ENCODE results near the gene PER2. TPM values are rescaled to one million over a fixed set of nuclear protein-coding genes. Genes with fewer than 3 reads are reported as not detected.

The PER2 gene
- total RNA-seq, 1 experiment from 2014 or later: 5.3 TPM

GRCh38 chr2:238216651-238217184 is 71.7 kb downstream of the PER2 start:
- DNase-seq: peak; percentile 35 to 65
- Histone ChIP-seq H3K27me3 (no peaks in the 10 kb centered on the region), H3K4me3 (no peak overlapping the region), H3K27ac (no peak overlapping the region), H3K4me1 (no peaks in the 10 kb centered on the region), H3K9me3 (replicated peaks) (no peaks in the 10 kb centered on the region), H3K36me3 (no peaks in the 10 kb centered on the region)

GRCh38 chr2:238207006-238207405 is 81.4 kb downstream of the PER2 start:
- no peak overlapping the region for H3K27ac ChIP-seq
- H3K9me3 ChIP-seq (replicated peaks): peaks cover 5% of the 10 kb centered on the region; the same call in 1 of the 2 replicates
- no peak for DNase-seq

GRCh38 chr2:238203973-238204683 is 84.3 kb downstream of the PER2 start:
- Histone ChIP-seq H3K4me1 (no peaks in the 10 kb centered on the region), H3K27me3 (peaks cover 6% of the 10 kb centered on the region; the same call in 1 of the 2 replicates), H3K36me3 (peaks cover 4% of the 10 kb centered on the region; the same call in 1 of the 2 replicates), H3K9me3 (replicated peaks) (peaks cover 5% of the 10 kb centered on the region; the same call in 1 of the 2 replicates), H3K27ac (peak overlapping the region; percentile 67), H3K4me3 (peak overlapping the region; percentile 95)
- DNase-seq: no peak

More at GRCh38 chr2:238207006-238207405, 81.4 kb downstream of the PER2 start:
- Histone ChIP-seq H3K36me3 (no peaks in the 10 kb centered on the region), H3K27me3 (peaks cover 16% of the 10 kb centered on the region; the same call in 1 of the 2 replicates), H3K4me3 (no peak overlapping the region), H3K4me1 (no peaks in the 10 kb centered on the region)

GRCh38 chr2:238203094-238203972 is 85.1 kb downstream of the PER2 start, which contains the start of gene ILKAP:
Gene ILKAP (minus strand): TSS chr2:238203695. CDS start chr2:238203553, 142 bp downstream.
- Histone ChIP-seq H3K4me1 (no peaks in the 10 kb centered on the region), H3K36me3 (peaks cover 4% of the 10 kb centered on the region; the same call in 1 of the 2 replicates), H3K27ac (peak within 1 kb of the TSS; percentile 67), H3K9me3 (replicated peaks) (peaks cover 5% of the 10 kb centered on the region; the same call in 1 of the 2 replicates), H3K4me3 (peak within 1 kb of the TSS; percentile 95), H3K27me3 (peaks cover under 1% of the 10 kb centered on the region; the same call in 1 of the 2 replicates)
- DNase-seq: peak; percentile 91 to 93

- H3K4me1 ChIP-seq: no peaks in the 10 kb centered on the region
- H3K27ac ChIP-seq: peak overlapping the region; percentile 52; the same call in 1 of the 2 replicates
- peak; percentile 52 to 65 for DNase-seq
- peaks cover 4% of the 10 kb centered on the region; the same call in 1 of the 2 replicates for H3K36me3 ChIP-seq
- no peaks in the 10 kb centered on the region for H3K27me3 ChIP-seq
- H3K4me3 ChIP-seq: peak overlapping the region; percentile 95
- peaks cover 5% of the 10 kb centered on the region; the same call in 1 of the 2 replicates for H3K9me3 ChIP-seq (replicated peaks)
Observed at GRCh38 chr2:238202326-238203093, 85.9 kb downstream of the PER2 start.

Other genes starting within 250 kb of the PER2 start
- gene SCLY, start 227.6 kb downstream of the PER2 start, total RNA-seq (2014; rRNA removed; shearing (Covaris generic)): 35.9 and 36.7 TPM in 2 replicates
- gene ESPNL, start 188.3 kb downstream of the PER2 start, total RNA-seq (2014; rRNA removed; shearing (Covaris generic)): 2.6 and 3.1 TPM in 2 replicates
- gene KLHL30, start 149.9 kb downstream of the PER2 start, total RNA-seq (2014; rRNA removed; shearing (Covaris generic)): 3.9 and 4.1 TPM in 2 replicates
- 10.4 and 10.5 TPM in 2 replicates for gene ERFE, start 129.6 kb downstream of the PER2 start, total RNA-seq (2014; rRNA removed; shearing (Covaris generic))
- gene ILKAP, start 84.9 kb downstream of the PER2 start, total RNA-seq (2014; rRNA removed; shearing (Covaris generic)): 59.8 and 71.1 TPM in 2 replicates
- 44.9 and 46.1 TPM in 2 replicates for gene HES6, start 48.6 kb downstream of the PER2 start, total RNA-seq (2014; rRNA removed; shearing (Covaris generic))
- 10.6 and 11.3 TPM in 2 replicates for gene TRAF3IP1, start 31.9 kb upstream of the PER2 start, total RNA-seq (2014; rRNA removed; shearing (Covaris generic))
- 43.8 and 46.9 TPM in 2 replicates for gene ASB1, start 138.3 kb upstream of the PER2 start, total RNA-seq (2014; rRNA removed; shearing (Covaris generic))

Measured in SJCRH30 (cell line).